ENCODE data around the gene ZKSCAN4.
A peak's percentile ranks its signal among the peaks of the same experiment; 100 is the strongest.

ZKSCAN4 gene

DNA sequence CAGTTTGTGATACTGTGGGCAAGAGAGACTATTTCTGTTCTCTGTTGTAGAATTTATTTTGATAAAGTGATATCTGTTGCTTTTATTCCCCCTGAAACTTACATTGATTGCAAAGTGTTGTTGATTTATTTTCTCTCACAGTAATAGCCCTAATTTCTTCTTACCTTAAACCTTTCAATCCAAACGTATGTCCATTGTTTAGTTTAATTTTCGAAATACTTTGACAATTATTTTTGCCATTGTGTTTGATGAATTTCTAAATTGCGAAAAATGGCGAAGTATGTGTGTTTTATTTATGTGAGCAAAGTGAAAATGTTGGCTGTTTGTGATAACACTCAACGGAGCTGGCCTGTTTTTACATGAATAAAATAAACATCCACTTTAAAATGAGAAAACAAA, 14.5 kb upstream of the ZKSCAN4 start:
- Mint-ChIP-seq H3K36me3 (ENCODE audit: insufficient read depth) (no peaks in the 10 kb centered on the region), H3K27me3 (peaks cover 0 to 8% of the 10 kb centered on the region in 2 donors), H3K9me3 (no peaks in the 10 kb centered on the region), H3K4me3 (no peak overlapping the region), H3K4me1 (ENCODE audit: low read depth in 2 of 2) (peaks cover 2 to 9% of the 10 kb centered on the region in 2 donors), H3K27ac (no peak overlapping the region)
- DNase-seq (no peak), ATAC-seq (replicated peaks) (no peak)

DNA sequence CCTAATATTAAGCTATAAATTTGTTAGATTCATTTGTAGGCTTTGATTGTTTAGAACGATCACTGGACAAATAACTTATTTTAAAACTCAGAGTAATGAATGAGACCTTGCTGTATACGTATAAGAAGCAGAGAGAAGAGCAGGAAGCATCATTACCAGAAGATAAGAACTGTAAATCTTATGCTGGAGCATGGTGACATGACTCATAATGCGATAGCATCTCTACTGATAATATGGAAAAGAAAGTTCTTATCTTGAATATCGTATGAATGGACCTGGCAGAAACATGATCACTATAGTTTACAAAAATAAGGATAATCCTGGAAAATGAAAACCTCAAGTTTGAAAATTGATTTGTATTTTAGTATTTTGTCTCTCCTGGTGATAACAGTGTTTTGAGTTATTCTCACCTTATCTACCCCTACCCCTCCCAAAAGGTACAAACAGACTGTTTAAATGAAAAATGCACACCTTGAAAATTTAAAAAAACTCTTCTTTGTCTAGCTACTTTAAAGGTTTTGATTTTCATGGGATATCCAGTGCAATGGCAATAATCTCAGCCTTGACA, 12.8 kb upstream of the ZKSCAN4 start:
- DNase-seq = no peak
- H3K9me3 Mint-ChIP-seq = no peaks in the 10 kb centered on the region
- no peak for ATAC-seq (replicated peaks)
- H3K4me1 Mint-ChIP-seq (ENCODE audit: low read depth in 2 of 2) = peaks cover 2 to 4% of the 10 kb centered on the region in 2 donors
- peaks cover 0 to 15% of the 10 kb centered on the region in 2 donors for H3K27me3 Mint-ChIP-seq
- no peak overlapping the region for H3K27ac Mint-ChIP-seq
- H3K4me3 Mint-ChIP-seq = no peak overlapping the region
- H3K36me3 Mint-ChIP-seq (ENCODE audit: insufficient read depth) = no peaks in the 10 kb centered on the region

DNA sequence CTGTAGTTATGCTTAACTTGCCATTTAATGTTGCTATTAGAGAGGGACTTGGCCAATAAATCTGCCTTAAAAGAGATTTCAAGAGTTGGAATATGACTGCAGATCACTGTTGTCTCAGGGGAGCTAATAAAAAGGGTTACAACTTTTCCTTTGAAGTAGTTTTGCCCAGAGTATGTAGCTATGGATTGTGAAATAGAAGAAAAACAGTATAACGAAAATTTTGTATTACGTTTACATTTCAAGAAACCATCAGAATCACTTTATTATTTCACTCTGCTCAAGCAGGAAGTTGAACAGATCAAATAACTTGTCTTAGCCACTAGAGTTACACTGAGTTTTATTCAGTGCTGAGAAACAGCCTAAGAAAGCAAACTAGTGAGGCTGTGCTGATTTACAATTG, 11.9 kb upstream of the ZKSCAN4 start:
- DNase-seq = no peak
- Mint-ChIP-seq H3K36me3 (ENCODE audit: insufficient read depth) (no peaks in the 10 kb centered on the region), H3K27me3 (peaks cover 0 to 25% of the 10 kb centered on the region in 2 donors), H3K9me3 (no peaks in the 10 kb centered on the region), H3K4me1 (ENCODE audit: low read depth in 2 of 2) (no peaks in the 10 kb centered on the region), H3K27ac (no peak overlapping the region), H3K4me3 (no peak overlapping the region)
- ATAC-seq (replicated peaks) = no peak

DNA sequence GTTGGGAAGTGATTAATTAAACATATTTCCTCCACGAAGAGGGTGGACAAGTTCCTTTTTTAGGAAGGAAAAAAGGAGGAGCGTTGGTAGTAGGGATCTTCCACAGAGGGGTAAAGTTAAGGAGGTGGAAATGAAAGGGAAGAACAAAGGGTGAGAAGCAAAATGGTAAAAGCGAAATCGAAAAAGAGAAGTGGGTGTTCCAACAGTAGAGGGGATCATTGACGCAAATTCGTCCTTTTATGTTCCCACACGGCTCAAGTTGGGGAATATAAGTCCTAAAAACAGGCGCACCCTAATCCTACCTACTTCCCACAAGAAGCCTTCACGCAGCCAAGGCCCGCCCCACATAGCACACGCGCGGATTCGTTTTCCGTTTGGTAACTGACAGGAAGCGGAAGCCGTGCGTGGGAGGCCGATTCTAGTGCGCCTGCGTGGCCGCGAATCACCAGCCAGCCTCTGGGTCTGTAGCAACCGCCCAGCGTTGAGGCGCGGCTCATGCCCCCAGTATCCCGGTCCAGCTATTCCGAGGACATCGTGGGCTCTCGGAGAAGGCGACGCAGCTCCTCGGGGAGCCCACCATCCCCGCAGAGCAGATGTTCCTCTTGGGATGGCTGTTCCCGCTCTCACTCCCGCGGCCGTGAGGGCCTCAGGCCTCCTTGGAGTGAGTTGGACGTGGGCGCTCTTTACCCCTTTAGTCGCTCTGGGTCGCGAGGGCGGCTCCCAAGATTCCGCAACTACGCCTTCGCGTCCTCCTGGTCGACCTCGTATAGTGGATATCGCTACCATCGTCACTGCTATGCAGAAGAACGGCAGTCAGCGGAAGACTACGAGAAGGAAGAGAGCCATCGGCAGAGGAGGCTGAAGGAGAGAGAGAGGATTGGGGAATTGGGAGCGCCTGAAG, 7.1 kb upstream of the ZKSCAN4 start, which contains the start of gene NKAPL:
Gene NKAPL, plus strand, starts transcription at position 421 of the 901 bp plus-strand sequence. Its CDS starts 75 bp downstream, at position 496.
- DNase-seq = peak; percentile 15 to 34 (median 16)
- no peaks in the 10 kb centered on the region for H3K9me3 Mint-ChIP-seq
- H3K27ac Mint-ChIP-seq = no peak within 1 kb of the TSS
- H3K27me3 Mint-ChIP-seq = peaks cover 0 to 38% of the 10 kb centered on the region in 2 donors
- peak; percentile 55 for ATAC-seq (replicated peaks)
- peak within 1 kb of the TSS; percentile 31 to 45 for H3K4me3 Mint-ChIP-seq
- peaks cover 0 to 2% of the 10 kb centered on the region in 2 donors for H3K4me1 Mint-ChIP-seq (ENCODE audit: low read depth in 2 of 2)
- H3K36me3 Mint-ChIP-seq (ENCODE audit: insufficient read depth) = no peaks in the 10 kb centered on the region

DNA sequence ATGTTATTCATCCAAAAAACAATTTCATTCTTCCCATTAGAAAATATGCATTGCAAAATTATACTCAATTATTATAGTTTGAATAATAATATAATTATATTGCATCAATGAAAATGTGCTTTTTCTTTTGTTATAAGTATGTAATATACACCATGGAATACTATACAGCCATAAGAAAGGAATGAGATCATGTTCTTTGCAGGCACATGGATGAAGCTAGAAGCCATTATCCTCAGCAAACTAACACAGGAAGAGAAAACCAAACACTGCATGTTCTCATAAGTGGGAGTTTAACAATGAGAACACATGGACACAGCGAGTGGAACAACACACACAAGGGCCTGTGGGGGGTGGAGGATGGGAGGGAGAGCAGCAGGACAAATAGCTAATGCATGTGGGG, 5.0 kb upstream of the ZKSCAN4 start:
- ATAC-seq (replicated peaks) (no peak), DNase-seq (no peak)
- Mint-ChIP-seq H3K27me3 (peaks cover 0 to 34% of the 10 kb centered on the region in 2 donors), H3K4me1 (ENCODE audit: low read depth in 2 of 2) (peaks cover 8% of the 10 kb centered on the region in 2 donors), H3K9me3 (peaks cover 0 to 8% of the 10 kb centered on the region in 2 donors), H3K27ac (no peak overlapping the region), H3K4me3 (no peak overlapping the region), H3K36me3 (ENCODE audit: insufficient read depth) (peaks cover 4% of the 10 kb centered on the region)

DNA sequence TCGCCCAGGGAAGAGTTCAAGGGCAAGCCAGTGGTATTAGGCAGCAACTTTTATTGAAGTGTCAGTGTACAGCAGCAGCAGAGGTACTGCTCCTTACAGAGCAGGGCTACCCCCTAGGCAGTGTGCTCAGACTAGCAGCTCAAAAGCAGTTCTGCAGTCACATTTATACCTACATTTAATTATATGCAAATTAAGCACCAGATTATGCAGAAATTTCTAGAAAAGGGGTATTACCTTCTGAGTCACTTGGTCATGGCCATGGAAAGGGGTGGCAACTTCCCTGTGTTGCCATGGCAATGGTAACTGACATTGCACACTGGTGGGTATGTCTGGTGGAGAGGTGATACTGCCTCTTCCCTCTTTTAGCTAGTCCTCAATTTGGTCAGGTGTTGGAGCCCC, 2.1 kb upstream of the ZKSCAN4 start:
- peaks cover 21 to 30% of the 10 kb centered on the region in 2 donors for H3K4me1 Mint-ChIP-seq (ENCODE audit: low read depth in 2 of 2)
- H3K36me3 Mint-ChIP-seq (ENCODE audit: insufficient read depth) = peaks cover 11% of the 10 kb centered on the region
- DNase-seq (no peak), ATAC-seq (replicated peaks) (no peak)
- no peak overlapping the region for H3K4me3 Mint-ChIP-seq
- H3K27ac Mint-ChIP-seq = no peak overlapping the region
- H3K27me3 Mint-ChIP-seq = peaks cover 0 to 15% of the 10 kb centered on the region in 2 donors
- peaks cover 0 to 8% of the 10 kb centered on the region in 2 donors for H3K9me3 Mint-ChIP-seq

DNA sequence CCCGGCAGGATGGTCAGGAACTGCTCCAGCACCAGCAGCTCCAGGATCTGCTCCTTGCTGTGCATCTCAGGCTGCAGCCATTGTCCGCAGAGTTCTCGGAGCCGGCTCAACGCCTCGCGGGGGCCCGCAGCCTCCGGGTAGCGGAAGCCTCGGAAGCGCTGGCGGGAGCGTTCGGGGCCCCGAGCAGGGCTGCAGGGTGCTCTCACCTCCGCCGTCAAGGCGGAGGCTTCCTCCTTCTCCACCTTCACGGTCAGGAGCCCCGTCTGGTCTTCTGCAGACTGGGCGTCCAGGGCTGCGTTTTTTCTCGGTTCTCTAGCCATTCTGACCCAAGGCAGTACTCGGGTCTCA, 434 bp downstream of the ZKSCAN4 start:
- Mint-ChIP-seq H3K4me3 (peak overlapping the region; percentile 98 to 100), H3K4me1 (ENCODE audit: low read depth in 2 of 2) (peaks cover 20 to 36% of the 10 kb centered on the region in 2 donors), H3K27me3 (no peaks in the 10 kb centered on the region), H3K9me3 (peaks cover 0 to 8% of the 10 kb centered on the region in 2 donors), H3K36me3 (ENCODE audit: insufficient read depth) (peaks cover 16% of the 10 kb centered on the region), H3K27ac (peak overlapping the region; percentile 94 to 95)
- ATAC-seq (replicated peaks) (peak; percentile 73), DNase-seq (peak in 2 of 3 experiments; percentile 20 to 36)

DNA sequence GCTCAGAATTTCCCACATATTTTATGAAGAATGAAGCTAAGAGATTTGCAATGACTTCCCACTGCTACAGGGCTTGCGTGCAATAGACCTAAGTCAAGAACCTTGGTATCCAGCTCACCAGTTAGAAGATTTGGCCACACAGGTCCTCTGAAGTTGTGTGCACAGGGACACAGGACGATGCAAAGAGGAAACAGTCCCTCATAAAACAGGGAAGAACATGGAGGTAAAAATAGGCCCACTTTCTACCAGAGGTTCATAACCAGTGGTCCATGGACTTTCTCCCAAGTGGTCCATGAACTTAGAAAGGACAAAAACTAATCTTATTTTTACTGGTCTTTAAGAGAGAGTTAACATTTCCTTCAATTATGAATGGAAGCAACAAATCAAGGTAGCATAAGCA, 1.3 kb downstream of the ZKSCAN4 start:
- peaks cover 21% of the 10 kb centered on the region for H3K36me3 Mint-ChIP-seq (ENCODE audit: insufficient read depth)
- peaks cover 22 to 40% of the 10 kb centered on the region in 2 donors for H3K4me1 Mint-ChIP-seq (ENCODE audit: low read depth in 2 of 2)
- ATAC-seq (replicated peaks) (no peak), DNase-seq (no peak)
- H3K9me3 Mint-ChIP-seq = peaks cover 0 to 8% of the 10 kb centered on the region in 2 donors
- peak overlapping the region in 1 of 2 donors; percentile 77 for H3K27ac Mint-ChIP-seq
- H3K4me3 Mint-ChIP-seq = peak overlapping the region; percentile 31 to 59
- no peaks in the 10 kb centered on the region for H3K27me3 Mint-ChIP-seq

DNA sequence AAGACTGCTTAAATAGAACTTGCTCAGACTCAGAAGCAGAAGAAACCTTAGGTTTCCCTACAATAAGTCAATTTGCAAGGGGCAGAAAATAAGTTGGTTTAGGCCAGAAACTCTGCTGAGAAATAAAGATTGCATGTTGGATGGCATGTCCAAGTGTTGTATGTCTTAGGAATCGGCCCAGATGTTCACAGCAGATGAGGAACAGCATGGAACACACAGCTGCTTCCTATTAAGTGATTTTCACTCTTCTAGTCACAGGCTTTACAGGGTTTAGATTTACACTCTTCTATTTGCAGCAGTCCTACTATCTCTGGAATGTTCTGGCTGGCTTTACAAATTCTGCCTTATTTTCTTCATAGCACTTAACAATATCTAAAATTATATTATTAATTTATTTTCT, 3.2 kb downstream of the ZKSCAN4 start:
- H3K36me3 Mint-ChIP-seq (ENCODE audit: insufficient read depth) = peaks cover 23% of the 10 kb centered on the region
- ATAC-seq (replicated peaks) = no peak
- peaks cover 25 to 41% of the 10 kb centered on the region in 2 donors for H3K4me1 Mint-ChIP-seq (ENCODE audit: low read depth in 2 of 2)

DNA sequence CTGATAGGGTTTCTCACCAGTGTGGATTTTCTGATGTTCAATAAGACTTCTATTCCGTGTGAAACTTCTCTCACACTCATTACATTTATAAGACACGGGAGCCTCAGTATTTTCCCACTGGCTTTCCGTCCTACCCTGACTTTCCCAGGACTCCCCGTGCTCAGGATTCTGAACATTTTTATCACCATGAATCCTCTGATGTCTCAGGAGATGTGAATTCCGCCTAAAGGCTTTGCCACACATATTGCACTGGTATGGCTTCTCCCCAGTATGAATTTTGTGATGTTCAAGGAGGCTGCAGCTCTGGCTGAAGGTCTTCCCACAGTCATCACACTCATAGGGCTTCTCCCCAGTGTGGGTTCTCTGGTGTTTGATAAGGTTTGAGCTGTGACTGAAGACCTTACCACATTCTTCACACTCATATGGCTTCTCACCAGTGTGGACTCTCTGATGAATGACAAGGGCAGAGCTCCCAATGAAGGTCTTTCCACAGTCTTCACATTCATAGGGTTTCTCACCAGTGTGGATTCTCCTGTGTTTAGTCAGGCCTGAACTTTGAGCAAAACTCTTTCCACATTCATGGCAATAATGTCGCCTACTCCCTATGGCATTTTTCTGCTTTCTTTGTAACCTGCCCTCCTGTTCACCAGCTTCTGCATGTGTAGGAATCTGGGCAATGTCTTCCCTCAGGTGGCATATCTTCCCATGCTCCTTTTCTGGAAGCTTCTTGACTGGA, 6.7 kb downstream of the ZKSCAN4 start:
- Mint-ChIP-seq H3K4me3 (no peak overlapping the region), H3K27ac (no peak overlapping the region), H3K4me1 (ENCODE audit: low read depth in 2 of 2) (peaks cover 10 to 21% of the 10 kb centered on the region in 2 donors), H3K36me3 (ENCODE audit: insufficient read depth) (peaks cover 20% of the 10 kb centered on the region), H3K27me3 (no peaks in the 10 kb centered on the region), H3K9me3 (no peaks in the 10 kb centered on the region)
- DNase-seq (no peak), ATAC-seq (replicated peaks) (no peak)

More for the DNA sequence above, 3.2 kb downstream of the ZKSCAN4 start:
- no peak overlapping the region for H3K27ac Mint-ChIP-seq
- peaks cover 0 to 8% of the 10 kb centered on the region in 2 donors for H3K9me3 Mint-ChIP-seq
- no peak for DNase-seq
- H3K27me3 Mint-ChIP-seq = no peaks in the 10 kb centered on the region
- H3K4me3 Mint-ChIP-seq = no peak overlapping the region

DNA sequence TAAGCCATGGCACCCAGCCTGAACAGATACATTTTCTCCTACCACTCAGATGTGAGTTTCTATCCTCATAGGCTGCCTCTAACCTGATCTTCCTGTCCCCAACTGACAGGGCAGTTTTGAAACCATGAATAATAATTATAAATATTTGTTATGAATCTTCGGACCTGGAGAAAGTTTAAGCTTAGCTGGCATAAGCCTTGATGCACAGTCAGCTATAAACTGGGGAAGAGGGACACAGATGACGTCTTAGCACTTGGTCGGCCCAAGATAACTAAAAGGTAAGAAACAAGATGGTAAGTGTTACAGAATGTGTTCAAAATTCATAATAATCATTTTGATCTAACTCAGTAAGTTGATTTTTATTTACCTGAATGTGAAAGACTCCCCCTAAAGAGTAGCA, 8.1 kb downstream of the ZKSCAN4 start:
- no peak overlapping the region for H3K4me3 Mint-ChIP-seq
- H3K9me3 Mint-ChIP-seq = no peaks in the 10 kb centered on the region
- no peaks in the 10 kb centered on the region for H3K27me3 Mint-ChIP-seq
- no peak for ATAC-seq (replicated peaks)
- H3K4me1 Mint-ChIP-seq (ENCODE audit: low read depth in 2 of 2) = peaks cover 6 to 11% of the 10 kb centered on the region in 2 donors
- H3K36me3 Mint-ChIP-seq (ENCODE audit: insufficient read depth) = peaks cover 16% of the 10 kb centered on the region
- no peak for DNase-seq
- no peak overlapping the region for H3K27ac Mint-ChIP-seq

DNA sequence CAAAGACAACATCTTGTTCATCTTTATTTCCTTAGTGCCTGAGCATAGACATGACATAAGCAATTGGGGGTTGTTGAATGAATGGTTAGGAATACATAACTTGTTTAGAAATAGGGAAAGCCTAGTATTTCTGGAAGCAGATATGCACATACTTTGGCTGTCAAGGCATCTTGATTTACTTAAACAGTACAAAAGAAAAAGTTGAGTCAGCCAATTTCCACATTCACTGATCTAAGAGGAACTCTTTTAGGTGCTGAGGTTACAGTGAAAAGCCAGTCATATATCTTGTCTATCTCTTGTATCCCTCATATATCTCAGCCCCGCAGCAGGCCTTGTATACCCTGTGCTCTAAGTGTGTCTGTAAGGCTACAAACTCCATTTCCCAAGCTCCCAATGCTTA, 11.6 kb downstream of the ZKSCAN4 start:
- peaks cover 0 to 5% of the 10 kb centered on the region in 2 donors for H3K4me1 Mint-ChIP-seq (ENCODE audit: low read depth in 2 of 2)

DNA sequence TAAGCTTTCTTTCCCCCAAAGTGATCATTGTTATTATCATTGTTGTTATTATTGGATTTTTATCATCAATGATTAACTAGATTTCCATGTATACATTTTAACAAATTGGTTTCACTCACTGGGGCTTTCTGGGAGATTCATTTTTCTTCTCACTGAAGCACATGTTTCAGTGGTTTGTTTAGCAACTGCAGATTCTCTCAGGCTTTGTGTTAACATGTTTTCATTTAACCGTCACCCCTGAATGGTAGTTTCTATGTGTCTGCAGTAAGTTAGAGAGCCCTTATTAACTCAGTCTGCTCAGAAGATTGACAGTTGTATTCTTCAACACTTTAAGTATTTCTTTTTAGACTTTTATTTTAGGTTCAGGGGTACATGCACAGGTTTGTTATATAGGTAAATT, 12.4 kb downstream of the ZKSCAN4 start:
- ATAC-seq (replicated peaks) (no peak), DNase-seq (no peak)
- no peaks in the 10 kb centered on the region for H3K27me3 Mint-ChIP-seq
- peaks cover 6% of the 10 kb centered on the region for H3K36me3 Mint-ChIP-seq (ENCODE audit: insufficient read depth)
- H3K4me3 Mint-ChIP-seq = no peak overlapping the region
- H3K9me3 Mint-ChIP-seq = no peaks in the 10 kb centered on the region
- H3K27ac Mint-ChIP-seq = no peak overlapping the region
- peaks cover 0 to 3% of the 10 kb centered on the region in 2 donors for H3K4me1 Mint-ChIP-seq (ENCODE audit: low read depth in 2 of 2)

More for the DNA sequence above, 11.6 kb downstream of the ZKSCAN4 start:
- Mint-ChIP-seq H3K27me3 (no peaks in the 10 kb centered on the region), H3K36me3 (ENCODE audit: insufficient read depth) (peaks cover 6% of the 10 kb centered on the region), H3K27ac (no peak overlapping the region), H3K9me3 (no peaks in the 10 kb centered on the region), H3K4me3 (no peak overlapping the region)
- ATAC-seq (replicated peaks) (no peak), DNase-seq (no peak)
